NCI-H146 treated with DMSO at 0.1 percent for 48 hours (cell line): ENCODE results near the gene TRAPPC1.

Source experiments
- DNase-seq: peaks from one replicate; lab custom pipeline; 2025; ENCODE audit not compliant: unreplicated experiment; lab: John Stamatoyannopoulos, UW

The TRAPPC1 gene

GRCh38 chr17:7903154-7904103 lies 28.3 kb downstream of the TRAPPC1 start:
- no peak for DNase-seq

GRCh38 chr17:7897773-7898172 lies 34.0 kb downstream of the TRAPPC1 start:
- DNase-seq = no peak

- no peak for DNase-seq
These were observed 34.7 kb downstream of the TRAPPC1 start for GRCh38 chr17:7897090-7897489.

DNA sequence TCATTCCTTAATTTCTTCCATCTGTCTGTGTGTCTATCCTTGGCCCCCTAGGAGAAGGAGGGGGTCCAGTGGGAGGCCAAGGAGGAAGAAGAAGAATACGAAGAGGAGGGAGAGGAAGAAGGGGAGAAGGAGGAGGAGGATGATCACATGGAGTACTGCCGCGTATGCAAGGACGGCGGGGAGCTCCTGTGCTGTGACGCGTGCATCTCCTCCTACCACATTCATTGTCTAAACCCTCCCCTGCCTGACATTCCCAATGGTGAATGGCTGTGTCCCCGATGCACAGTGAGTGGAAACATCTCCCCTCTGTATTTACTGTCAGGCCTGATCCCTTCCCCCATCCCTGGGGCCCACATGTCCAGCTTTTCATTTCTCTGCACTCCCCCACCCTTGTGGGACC lies 36.9 kb downstream of the TRAPPC1 start:
- DNase-seq = no peak

- no peak for DNase-seq
These were observed 37.5 kb downstream of the TRAPPC1 start for GRCh38 chr17:7894226-7894625.

DNA sequence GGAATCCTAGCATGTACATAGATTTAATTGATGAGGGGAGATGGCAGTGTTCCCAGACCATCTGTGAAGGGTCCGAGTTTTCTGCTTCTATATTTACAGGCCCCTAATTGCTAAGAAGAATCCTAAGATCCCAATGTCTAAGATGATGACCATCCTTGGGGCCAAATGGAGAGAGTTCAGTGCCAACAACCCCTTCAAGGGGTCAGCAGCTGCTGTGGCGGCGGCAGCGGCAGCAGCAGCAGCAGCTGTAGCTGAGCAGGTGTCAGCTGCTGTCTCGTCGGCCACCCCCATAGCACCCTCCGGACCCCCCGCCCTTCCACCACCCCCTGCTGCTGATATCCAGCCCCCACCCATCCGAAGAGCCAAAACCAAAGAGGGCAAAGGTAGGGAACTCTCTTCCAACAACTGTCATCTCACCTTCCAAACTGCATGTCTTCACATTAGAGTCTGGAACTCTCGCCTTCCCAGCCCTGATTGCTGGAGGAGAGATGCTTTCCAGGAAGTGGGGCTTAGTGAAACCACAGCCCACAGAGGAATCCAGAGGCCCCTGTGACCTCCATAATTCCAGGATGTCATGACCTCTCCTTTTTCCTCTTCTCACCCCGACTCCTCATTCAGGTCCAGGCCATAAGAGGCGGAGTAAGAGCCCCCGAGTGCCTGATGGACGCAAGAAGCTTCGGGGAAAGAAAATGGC lies 38.4 kb downstream of the TRAPPC1 start:
- no peak for DNase-seq

GRCh38 chr17:7889166-7889955 lies 42.4 kb downstream of the TRAPPC1 start:
- peak; percentile 69 for DNase-seq

GRCh38 chr17:7888184-7888920 lies 43.4 kb downstream of the TRAPPC1 start, which contains the start of gene CHD3:
CHD3 (plus strand) TSS chr17:7888789; CDS start chr17:7889001, 212 bp downstream.
- DNase-seq = no peak

GRCh38 chr17:7887482-7888183 lies 44.1 kb downstream of the TRAPPC1 start:
- peak; percentile 86 for DNase-seq

GRCh38 chr17:7887038-7887481 lies 44.7 kb downstream of the TRAPPC1 start:
- DNase-seq = no peak

DNA sequence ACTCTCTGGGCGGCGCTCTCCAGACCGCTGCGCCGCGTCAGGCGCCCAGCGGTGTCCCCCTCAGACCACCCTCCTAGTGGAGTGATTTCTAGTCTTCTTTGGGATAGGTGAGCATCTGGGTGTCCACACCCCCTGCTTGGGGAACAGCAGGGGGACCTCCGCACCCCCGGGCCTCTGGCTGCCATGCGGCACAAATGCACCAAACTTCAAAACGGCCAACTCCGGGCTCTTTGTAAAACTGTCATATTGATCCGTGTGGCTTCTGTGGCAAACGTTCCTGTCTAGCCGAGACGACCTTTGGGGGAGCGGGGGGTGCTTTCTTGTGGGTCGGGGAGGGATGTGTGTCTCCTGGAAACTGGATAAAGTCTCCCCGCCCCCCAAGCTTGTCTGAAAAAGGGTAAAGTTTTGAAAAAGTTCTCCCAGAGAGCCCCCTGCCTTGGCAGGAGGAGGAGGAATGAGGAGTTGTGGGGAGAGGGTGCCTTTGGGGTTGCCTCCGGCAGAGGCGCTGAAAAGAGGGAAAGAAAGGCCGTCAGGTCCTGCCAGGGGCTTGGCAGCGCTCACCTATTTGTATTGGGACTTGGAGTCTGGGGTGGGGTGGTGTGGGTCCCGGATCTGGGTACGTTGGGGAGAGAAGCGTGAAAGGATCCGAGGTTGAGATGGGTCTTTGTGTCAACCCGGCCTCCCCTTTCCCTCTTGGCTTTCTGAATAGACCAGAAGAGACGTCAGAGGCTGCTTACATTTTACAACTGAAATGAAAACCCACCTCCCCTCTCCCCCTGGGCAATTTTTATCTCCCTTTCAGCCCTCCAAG lies 45.3 kb downstream of the TRAPPC1 start:
- peak; percentile 16 for DNase-seq

GRCh38 chr17:7885367-7886226 lies 46.1 kb downstream of the TRAPPC1 start:
- DNase-seq = peak; percentile 55

GRCh38 chr17:7884581-7885366 lies 47.0 kb downstream of the TRAPPC1 start:
- no peak for DNase-seq

- DNase-seq = no peak
These were observed 47.9 kb downstream of the TRAPPC1 start for GRCh38 chr17:7883781-7884386.

- DNase-seq = no peak
These were observed 49.1 kb downstream of the TRAPPC1 start for GRCh38 chr17:7882629-7883028.

DNA sequence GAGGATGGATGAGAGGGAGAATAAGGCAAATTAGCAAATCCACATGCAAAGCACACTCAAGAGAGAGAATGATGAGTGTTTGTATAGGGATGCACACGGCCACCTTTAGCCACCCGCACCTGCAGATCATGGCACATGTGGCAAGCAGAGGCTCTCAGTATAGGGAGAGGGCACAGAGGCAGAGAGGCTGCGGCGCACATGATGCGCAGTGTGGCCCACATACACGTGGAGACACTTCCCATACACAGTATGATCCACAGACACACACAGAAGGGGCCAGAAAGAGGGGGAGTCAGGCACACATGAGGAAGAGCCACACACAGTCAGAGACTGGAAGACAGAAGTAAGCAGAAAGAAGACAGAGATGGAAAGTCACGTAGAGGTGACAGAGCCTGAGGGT lies 49.7 kb downstream of the TRAPPC1 start:
- no peak for DNase-seq
